Right cardiac atrium (tissue), 5 donors: ENCODE results near the gene PRR14L. TPM values are rescaled to one million over a fixed set of nuclear protein-coding genes. Genes with fewer than 3 reads are reported as not detected.
"Not testable (repeated sequence)": the region's sequence is repeated elsewhere in the genome, so short reads cannot be mapped to it uniquely, and the experiment has no call there.

ENCODE experiments used
- ATAC-seq, 2 donors: fragments of 200-7000 bp; cut with Tn5 transposase; one replicate each; pipeline versions ENCODE4 v1.8.0 to v1.9.1; 2020; ENCODE audit warnings: moderate library complexity in 2 of 2, mild to moderate bottlenecking in 1 of 2
- DNase-seq, 3 donors: peaks; one replicate each; pipeline ENCODE4 v3.0.0-alpha.2; 2020
- H3K27ac ChIP-seq: one replicate; pipeline ENCODE4 v1.5.1; 2013; ENCODE audit warnings: mild to moderate bottlenecking, low read length, control low read depth, moderate library complexity
- H3K27me3 ChIP-seq: one replicate; pipeline ENCODE4 v1.6.1; 2013; ENCODE audit not compliant: control insufficient read depth, insufficient read depth
- H3K4me1 ChIP-seq: one replicate; pipeline ENCODE4 v1.6.1; 2013; ENCODE audit warnings: low read length; ENCODE audit not compliant: control insufficient read depth, insufficient read depth
- H3K4me3 ChIP-seq: one replicate; pipeline ENCODE4 v1.5.1; 2013; ENCODE audit warnings: low read length, control low read depth
- H3K9me3 ChIP-seq: one replicate; pipeline ENCODE4 v1.6.1; 2013; ENCODE audit warnings: low read length; ENCODE audit not compliant: control insufficient read depth
- WGBS: extraction: QIAGEN DNeasy Blood & Tissue Kit; methylation state at CpG from one replicate; pipeline ENCODE4 v1.1.7; 2013; 5-methylcytosine and 5-hydroxymethylcytosine counted together
- intact Hi-C, 4 donors: fragments of 100-400 bp; cut with DNase I; formaldehyde crosslinking; loops; one replicate each; pipeline versions ENCODE4 v1.11.0 to v1.14.0; 2022 to 2023
- polyA plus RNA-seq: library from polyadenylated mRNA; stranded (reverse); fragments of 200-250 nt; gene quantifications from one replicate; pipeline ENCODE4 v1.2.3, GENCODE V29; 2013
- total RNA-seq, 4 donors: library from RNA; stranded (reverse); fragmentation: NEBNext Ultra II Directional; extraction: Animal tissue kit (Norgen Biotek cat#: 25700); gene quantifications; one replicate each; pipeline ENCODE4 v1.2.1, GENCODE V29; 2021
- donor health status: healthy with polysubstance abuse.
- donor health status: DM: no; HTN: yes; CAD: no.
- donor health status: DM: no; HTN: no; CAD: no.
- donor health status: DM: no; HTN: yes; CAD: no; lungs with severe emphysema.
- donor health status: DM: yes; HTN: yes; CAD: no.

PRR14L gene
- total and polyA plus RNA-seq, 5 donors: 5.6 to 23.4 (median 22.4) TPM

DNA sequence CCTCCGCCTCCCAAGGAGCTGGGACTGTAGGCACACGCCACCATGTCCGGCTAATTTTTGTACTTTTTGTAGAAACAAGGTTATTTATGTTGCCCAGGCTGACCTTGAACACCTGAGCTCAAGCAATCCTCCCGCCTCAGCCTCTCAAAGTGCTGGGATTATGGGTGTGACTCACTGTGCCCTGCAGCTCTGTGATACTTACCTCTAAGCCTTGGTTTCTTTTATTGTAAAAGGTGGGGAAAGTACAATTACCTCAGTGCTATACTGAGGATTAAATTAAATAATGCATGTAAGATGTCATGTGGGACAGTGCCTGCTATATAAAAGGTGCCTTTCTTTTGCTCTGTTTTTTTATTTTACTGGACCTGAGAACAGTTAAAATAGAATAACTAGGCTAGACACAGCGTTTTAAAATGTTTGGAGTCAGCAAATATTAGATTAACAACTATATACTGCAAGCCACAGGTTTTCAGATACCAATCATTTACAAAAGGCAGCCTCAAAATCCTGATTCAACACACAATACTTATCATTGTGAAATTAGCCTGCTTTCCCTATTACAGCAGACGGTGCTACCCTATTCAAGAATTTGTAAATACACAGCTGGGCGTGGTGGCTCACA, 30.0 kb downstream of the PRR14L start:
- H3K27me3 ChIP-seq: no peaks in the 10 kb centered on the region
- intact Hi-C loops: no loop called here

DNA sequence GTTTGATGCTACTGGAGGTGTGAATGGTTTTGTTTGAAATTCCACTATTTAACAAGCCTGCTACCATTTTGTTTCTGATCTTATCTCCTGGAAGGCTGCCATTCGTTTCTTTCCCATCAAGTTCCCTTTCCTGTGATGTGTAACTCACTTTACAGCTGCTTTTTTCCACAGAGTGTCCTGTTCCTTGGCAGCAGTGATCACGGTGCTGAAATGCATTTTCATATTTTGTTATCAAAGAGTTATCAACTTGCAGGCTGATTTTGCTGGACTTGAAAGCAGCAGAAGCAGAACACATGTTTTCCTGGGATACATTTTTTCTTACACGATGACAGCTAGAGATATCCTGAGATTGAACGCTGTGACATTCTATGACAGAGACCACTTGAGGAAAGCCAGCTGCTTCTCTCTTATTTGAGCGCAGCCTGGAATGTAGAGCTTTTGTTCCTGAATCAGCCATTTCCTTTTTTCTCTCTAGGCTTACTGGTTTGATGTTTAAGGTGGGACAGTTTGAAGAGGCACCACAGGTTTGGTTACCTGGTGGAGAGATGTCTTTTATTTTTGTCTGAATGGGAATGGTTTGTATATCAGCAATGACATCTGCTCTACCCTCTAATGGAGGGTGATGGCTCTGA, 34.7 kb downstream of the PRR14L start:
- Histone ChIP-seq H3K27me3 (no peaks in the 10 kb centered on the region), H3K4me3 (no peak overlapping the region), H3K9me3 (no peaks in the 10 kb centered on the region), H3K4me1 (no peaks in the 10 kb centered on the region), H3K27ac (no peak overlapping the region)
- intact Hi-C loops: no loop called here
- ATAC-seq (no peak), DNase-seq (no peak)
- 28% methylated on average over 5 of the region's 5 CpGs for WGBS

More for the DNA sequence above, 30.0 kb downstream of the PRR14L start:
- no peak overlapping the region for H3K27ac ChIP-seq
- no peak for DNase-seq
- no peaks in the 10 kb centered on the region for H3K4me1 ChIP-seq
- ATAC-seq: no peak
- no peak overlapping the region for H3K4me3 ChIP-seq
- 94% methylated on average over 7 of the region's 7 CpGs for WGBS
- no peaks in the 10 kb centered on the region for H3K9me3 ChIP-seq

DNA sequence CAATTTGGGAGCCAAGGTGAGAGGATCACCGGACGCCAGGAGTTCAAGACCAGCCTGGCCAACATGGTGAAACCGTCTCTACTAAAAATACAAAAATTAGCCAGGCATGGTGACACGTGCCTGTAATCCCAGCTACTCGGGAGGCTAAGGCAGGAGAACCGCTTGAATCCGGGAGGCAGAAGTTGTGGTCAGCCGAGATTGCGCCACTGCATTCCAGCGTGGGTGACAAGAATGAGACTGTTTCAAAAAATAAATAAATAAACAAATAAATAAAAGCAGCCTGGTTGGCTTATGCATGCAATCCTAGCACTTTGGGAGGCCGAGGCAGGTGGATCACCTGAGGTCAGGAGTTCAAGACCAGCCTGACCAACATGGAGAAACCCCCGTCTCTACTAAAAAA, 38.7 kb downstream of the PRR14L start:
- H3K4me1 ChIP-seq, H3K27me3 ChIP-seq, intact Hi-C loops, H3K9me3 ChIP-seq, H3K27ac ChIP-seq, H3K4me3 ChIP-seq, ATAC-seq, DNase-seq: not testable (repeated sequence)
- WGBS: 91% methylated on average over 12 of the region's 12 CpGs

DNA sequence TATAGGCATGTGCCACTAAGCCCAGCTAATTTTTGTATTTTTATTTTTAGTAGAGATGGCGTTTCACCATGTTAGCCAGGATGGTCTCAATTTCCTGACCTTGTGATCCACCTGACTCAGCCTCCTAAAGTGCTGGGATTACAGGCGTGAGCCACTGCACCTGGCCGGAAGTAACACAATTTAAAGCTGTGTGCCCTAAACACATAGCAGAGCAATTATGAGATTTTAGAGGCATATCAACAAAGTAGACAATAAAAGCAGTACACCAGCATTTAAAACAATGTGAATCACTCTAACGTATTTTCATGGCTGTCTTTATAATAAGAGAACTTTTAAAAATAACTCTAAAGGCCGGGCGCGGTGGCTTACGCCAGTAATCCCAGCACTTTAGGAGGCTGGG, 42.4 kb downstream of the PRR14L start:
- ATAC-seq (no peak), DNase-seq (no peak)
- intact Hi-C loops: no loop called here
- Histone ChIP-seq H3K27me3 (no peaks in the 10 kb centered on the region), H3K4me1 (no peaks in the 10 kb centered on the region), H3K9me3 (no peaks in the 10 kb centered on the region), H3K27ac (no peak overlapping the region), H3K4me3 (no peak overlapping the region)
- 89% methylated on average over 8 of the region's 8 CpGs for WGBS

DNA sequence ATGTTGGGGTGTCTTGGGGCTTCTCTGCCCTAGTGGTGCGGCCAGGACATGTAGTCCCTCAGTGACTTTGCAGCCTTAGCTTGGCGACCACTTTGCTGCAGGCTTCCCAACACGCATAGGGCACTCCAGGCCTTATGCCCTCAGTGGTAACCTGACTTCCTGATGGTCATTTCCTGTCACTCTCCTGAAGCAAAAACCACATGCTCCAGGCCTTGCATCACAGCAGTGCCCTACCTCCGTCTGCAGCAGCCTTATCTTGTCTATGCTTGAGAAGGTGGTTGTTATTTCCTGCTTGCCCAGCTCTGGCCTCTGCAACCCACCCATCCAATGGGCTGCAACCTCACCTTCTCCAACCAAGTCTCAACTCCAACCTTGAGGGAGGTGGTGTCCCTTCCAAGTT, 54.5 kb downstream of the PRR14L start:
- WGBS: 80% methylated on average over 4 of the region's 4 CpGs
- ATAC-seq (no peak), DNase-seq (no peak)
- H3K4me3 ChIP-seq: no peak overlapping the region
- no peaks in the 10 kb centered on the region for H3K27me3 ChIP-seq
- intact Hi-C loops: no loop called here
- no peaks in the 10 kb centered on the region for H3K4me1 ChIP-seq
- no peaks in the 10 kb centered on the region for H3K9me3 ChIP-seq
- no peak overlapping the region for H3K27ac ChIP-seq

DNA sequence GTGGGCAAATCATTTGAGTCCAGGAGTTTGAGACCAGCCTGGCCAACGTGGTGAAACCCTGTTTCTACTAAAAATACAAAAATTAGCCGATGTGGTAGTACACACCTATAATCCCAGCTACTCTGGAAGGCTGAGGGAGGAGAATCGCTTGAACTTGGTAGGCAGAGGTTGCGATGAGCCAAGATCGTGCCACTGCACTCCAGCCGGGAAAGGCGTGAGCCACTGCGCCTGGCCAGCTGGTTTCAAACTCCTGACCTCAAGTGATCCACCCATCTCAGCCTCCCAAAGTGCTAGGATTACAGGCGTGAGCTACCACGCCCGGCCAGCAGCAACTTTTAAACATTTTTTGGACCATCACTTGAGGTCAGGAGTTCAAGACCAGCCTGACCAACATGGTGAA, 55.9 kb downstream of the PRR14L start:
- intact Hi-C loops, H3K27me3 ChIP-seq, H3K27ac ChIP-seq, H3K9me3 ChIP-seq, H3K4me1 ChIP-seq, DNase-seq, ATAC-seq, H3K4me3 ChIP-seq: not testable (repeated sequence)
- WGBS: 97% methylated on average over 11 of the region's 11 CpGs

DNA sequence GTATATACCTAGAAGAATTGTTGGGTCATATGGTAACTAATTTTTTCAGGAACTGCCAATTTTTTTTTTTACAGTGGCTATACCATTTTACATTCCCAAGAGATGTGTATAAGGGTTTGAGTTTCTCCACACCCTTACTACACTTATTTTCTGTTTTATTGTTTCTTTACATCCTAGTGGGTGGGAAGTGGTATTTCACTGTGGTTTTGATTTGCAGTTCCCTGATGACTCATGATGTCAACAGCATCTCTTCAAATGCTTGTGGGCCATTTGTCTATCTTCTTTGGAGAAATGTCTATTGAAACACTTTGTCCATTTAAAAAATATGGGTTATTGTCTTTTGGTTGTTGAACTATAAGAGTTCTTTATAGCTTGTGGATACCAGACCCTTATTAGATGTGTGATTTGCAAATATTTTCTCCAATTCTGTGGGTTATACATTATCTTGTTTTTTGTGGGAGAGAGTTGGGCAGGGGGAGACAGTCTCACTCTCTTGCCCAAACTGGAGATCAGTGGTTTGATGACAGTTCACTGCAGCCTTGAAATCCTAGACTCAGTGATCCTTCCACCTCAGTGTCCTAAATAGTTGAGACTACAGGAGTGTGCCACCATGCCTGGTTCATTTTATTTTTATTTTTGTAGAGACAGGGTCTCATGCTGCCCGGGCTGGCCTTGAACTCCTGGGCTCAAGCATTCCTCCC, 57.6 kb downstream of the PRR14L start:
- Histone ChIP-seq H3K9me3 (no peaks in the 10 kb centered on the region), H3K4me1 (no peaks in the 10 kb centered on the region), H3K27ac (no peak overlapping the region), H3K27me3 (no peaks in the 10 kb centered on the region), H3K4me3 (no peak overlapping the region)
- intact Hi-C loops: no loop called here
- DNase-seq (no peak), ATAC-seq (no peak)
- WGBS: 95% methylated on average over 1 of the region's 1 CpG

DNA sequence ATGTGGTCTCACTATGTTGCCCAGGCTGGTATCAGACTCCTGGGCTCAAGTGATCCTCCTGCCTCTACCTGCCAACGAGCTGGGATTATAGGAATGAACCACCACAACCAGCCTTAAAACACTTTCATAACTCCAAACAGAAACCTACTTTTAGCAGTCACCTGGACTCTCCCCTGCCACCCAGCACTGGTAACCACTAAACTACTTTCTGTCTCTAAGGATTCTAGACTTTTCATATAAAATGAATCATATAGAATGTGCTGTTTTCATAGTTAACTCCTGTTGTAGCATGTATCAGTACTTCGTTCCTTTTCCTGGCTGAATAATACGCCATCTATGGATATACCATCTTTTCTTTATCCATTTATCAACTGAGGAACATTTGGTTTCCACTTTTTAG, 58.5 kb downstream of the PRR14L start:
- intact Hi-C loops: no loop called here
- WGBS: 98% methylated on average over 3 of the region's 3 CpGs

DNA sequence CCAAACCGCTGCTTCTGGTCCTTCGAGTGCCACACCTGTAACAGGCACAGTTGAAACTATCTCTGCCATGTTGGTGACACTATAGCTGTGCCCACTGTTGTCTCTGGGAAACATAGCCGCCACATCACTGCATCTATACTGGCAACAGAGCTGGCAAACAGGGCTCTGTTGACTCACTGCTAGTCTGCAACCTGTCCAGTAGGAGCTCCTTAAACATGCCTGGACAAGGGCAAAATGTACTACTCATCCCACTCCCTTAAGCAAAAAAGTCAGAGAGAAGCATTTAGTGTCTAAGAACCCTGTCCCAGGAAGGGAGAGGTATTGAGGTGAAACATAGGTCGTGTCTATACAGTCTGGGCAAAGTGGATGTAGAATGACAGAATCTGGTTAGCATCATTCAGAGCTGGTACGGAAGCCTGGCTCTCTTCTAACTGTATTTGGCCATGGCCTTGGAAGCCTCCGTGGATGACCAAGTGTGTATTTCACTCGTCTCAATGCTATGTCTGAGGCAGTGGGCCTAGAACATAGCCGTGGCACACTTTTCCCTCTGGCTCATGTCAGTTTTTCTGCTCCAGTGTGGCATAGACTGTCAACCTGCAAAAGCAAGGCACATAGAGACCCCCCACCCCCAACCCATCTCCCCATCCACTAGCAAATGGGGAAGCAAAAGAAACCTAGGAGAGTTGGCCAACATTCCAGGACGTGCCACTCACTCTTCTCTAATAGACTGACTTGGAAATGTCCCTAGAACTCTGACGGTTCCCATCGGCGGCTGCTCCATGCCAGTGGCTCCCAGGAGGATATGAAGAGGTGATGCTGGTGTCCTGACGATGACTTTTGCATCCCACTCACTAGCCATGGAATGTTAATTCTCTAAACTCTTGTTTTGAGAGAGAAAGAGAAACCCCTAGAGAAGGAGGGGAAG, 66.5 kb downstream of the PRR14L start:
- DNase-seq: no peak
- Histone ChIP-seq H3K27ac (no peak overlapping the region), H3K4me3 (no peak overlapping the region), H3K4me1 (no peaks in the 10 kb centered on the region), H3K27me3 (no peaks in the 10 kb centered on the region), H3K9me3 (no peaks in the 10 kb centered on the region)
- intact Hi-C loops: no loop called here
- ATAC-seq: no peak
- WGBS: 82% methylated on average over 13 of the region's 13 CpGs

More for the DNA sequence above, 58.5 kb downstream of the PRR14L start:
- H3K27me3 ChIP-seq: no peaks in the 10 kb centered on the region
- DNase-seq (no peak), ATAC-seq (no peak)
- no peak overlapping the region for H3K27ac ChIP-seq
- no peaks in the 10 kb centered on the region for H3K9me3 ChIP-seq
- H3K4me3 ChIP-seq: no peak overlapping the region
- H3K4me1 ChIP-seq: no peaks in the 10 kb centered on the region

DNA sequence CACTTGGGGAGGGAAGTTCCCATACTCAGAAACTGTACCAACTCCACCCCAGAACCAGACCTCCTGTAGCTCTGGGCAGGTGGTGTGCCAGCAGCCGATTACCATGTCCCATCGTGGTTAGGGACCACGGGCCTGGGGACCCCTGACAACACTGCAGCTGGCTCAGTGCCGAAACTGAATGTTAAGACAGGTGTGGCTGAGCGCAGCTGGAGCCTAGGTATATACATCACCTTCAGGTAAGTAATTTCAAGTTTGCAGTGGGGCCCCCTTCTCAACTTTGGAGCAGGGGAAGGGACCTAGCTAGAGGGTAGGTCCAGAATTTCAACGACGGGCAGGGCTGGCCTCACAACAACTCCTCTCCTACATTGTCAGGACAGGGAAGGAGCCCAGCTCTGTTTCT, 67.2 kb downstream of the PRR14L start:
- DNase-seq (no peak), ATAC-seq (no peak)
- H3K4me3 ChIP-seq: no peak overlapping the region
- intact Hi-C loops: no loop called here
- H3K27me3 ChIP-seq: no peaks in the 10 kb centered on the region
- no peak overlapping the region for H3K27ac ChIP-seq
- no peaks in the 10 kb centered on the region for H3K9me3 ChIP-seq
- H3K4me1 ChIP-seq: no peaks in the 10 kb centered on the region
- WGBS: 91% methylated on average over 7 of the region's 7 CpGs
